H9 (cell line): ENCODE results near the gene METTL26. TPM values are rescaled to one million over a fixed set of nuclear protein-coding genes. Genes with fewer than 3 reads are reported as not detected.

ENCODE experiments used
- DNase-seq: peaks from one replicate; pipeline ENCODE4 v3.0.0-alpha.2; 2017
- H2AFZ ChIP-seq: one replicate; pipeline ENCODE4 v1.6.1; 2013; ENCODE audit warnings: mild to moderate bottlenecking, low read length, control low read depth, moderate library complexity
- H2AK5ac ChIP-seq: 2 replicates; pipeline ENCODE4 v1.6.1; 2013; ENCODE audit warnings: low read length, control low read depth, mixed read lengths; ENCODE audit not compliant: insufficient read length
- H2BK120ac ChIP-seq: one replicate; pipeline ENCODE4 v1.6.1; 2013; ENCODE audit warnings: low read depth, mild to moderate bottlenecking, low read length, control low read depth, inconsistent platforms; ENCODE audit not compliant: poor library complexity, severe bottlenecking
- H2BK12ac ChIP-seq: 2 replicates; pipeline ENCODE4 v1.6.1; 2013; ENCODE audit warnings: low read length, control low read depth, mixed read lengths, low read depth; ENCODE audit not compliant: insufficient read length
- H2BK15ac ChIP-seq: 2 replicates; pipeline ENCODE4 v1.6.1; 2013; ENCODE audit warnings: low read depth, low read length, control low read depth
- H2BK20ac ChIP-seq: one replicate; pipeline ENCODE4 v1.6.1; 2013; ENCODE audit warnings: low read depth, mild to moderate bottlenecking, low read length, control low read depth, inconsistent platforms; ENCODE audit not compliant: poor library complexity, severe bottlenecking
- H2BK5ac ChIP-seq: 2 replicates; pipeline ENCODE4 v1.6.1; 2013; ENCODE audit warnings: low read length, control low read depth, mixed read lengths; ENCODE audit not compliant: insufficient read length
- H3K14ac ChIP-seq: 2 replicates; pipeline ENCODE4 v1.6.1; 2013; ENCODE audit warnings: low read length, control low read depth; ENCODE audit not compliant: insufficient read depth
- H3K18ac ChIP-seq: 2 replicates; pipeline ENCODE4 v1.6.1; 2013; ENCODE audit warnings: low read depth, mild to moderate bottlenecking, mixed read lengths, low read length, control low read depth; ENCODE audit not compliant: insufficient read length
- H3K23ac ChIP-seq: 2 replicates; pipeline ENCODE4 v1.6.1; 2013; ENCODE audit warnings: low read length, control low read depth, mixed read lengths, low read depth; ENCODE audit not compliant: insufficient read length
- H3K23me2 ChIP-seq: 2 replicates; pipeline ENCODE4 v1.6.1; 2013; ENCODE audit warnings: low read depth, mild to moderate bottlenecking, mixed read lengths, low read length, control low read depth; ENCODE audit not compliant: insufficient read length, poor library complexity, severe bottlenecking
- H3K27ac ChIP-seq: 2 replicates; pipeline ENCODE4 v1.5.1; 2013; ENCODE audit warnings: low read length, control low read depth, mixed read lengths, low read depth; ENCODE audit not compliant: insufficient read length
- H3K27me3 ChIP-seq: 2 replicates; pipeline ENCODE4 v1.6.1; 2013; ENCODE audit warnings: low read length, control low read depth, inconsistent platforms; ENCODE audit not compliant: insufficient read depth
- H3K4ac ChIP-seq: 2 replicates; pipeline ENCODE4 v1.6.1; 2013; ENCODE audit warnings: low read depth, mild to moderate bottlenecking, control low read depth, inconsistent platforms, low read length, moderate library complexity
- H3K4me1 ChIP-seq: 2 replicates; pipeline ENCODE4 v1.6.1; 2013; ENCODE audit warnings: low read length, control low read depth, inconsistent platforms; ENCODE audit not compliant: insufficient read depth
- H3K4me2 ChIP-seq: 2 replicates; pipeline ENCODE4 v1.6.1; 2013; ENCODE audit warnings: low read length, control low read depth, mixed read lengths; ENCODE audit not compliant: insufficient read length, insufficient read depth
- H3K56ac ChIP-seq: 2 replicates; pipeline ENCODE4 v1.6.1; 2013; ENCODE audit warnings: low read depth, mild to moderate bottlenecking, mixed read lengths, low read length, control low read depth; ENCODE audit not compliant: insufficient read length
- H3K79me1 ChIP-seq: 2 replicates; pipeline ENCODE4 v1.6.1; 2013; ENCODE audit warnings: low read depth, mild to moderate bottlenecking, moderate library complexity, low read length, control low read depth, inconsistent platforms; ENCODE audit not compliant: insufficient read depth, poor library complexity, severe bottlenecking
- H3K79me2 ChIP-seq: 2 replicates; pipeline ENCODE4 v1.6.1; 2013; ENCODE audit warnings: low read length, control low read depth, inconsistent platforms; ENCODE audit not compliant: insufficient read depth
- H3K9ac ChIP-seq: 2 replicates; pipeline ENCODE4 v1.6.1; 2013; ENCODE audit warnings: low read length, control low read depth, mixed read lengths; ENCODE audit not compliant: insufficient read length; ENCODE audit errors: extremely low read depth
- H3K9me3 ChIP-seq: one replicate; pipeline ENCODE4 v1.6.1; 2013; ENCODE audit warnings: low read depth, low read length, inconsistent platforms; ENCODE audit not compliant: control insufficient read depth
- H3T11ph ChIP-seq: one replicate; pipeline ENCODE4 v1.6.1; 2013; ENCODE audit warnings: mild to moderate bottlenecking, low read length, control low read depth, inconsistent platforms
- H4K20me1 ChIP-seq: one replicate; pipeline ENCODE4 v1.6.1; 2013; ENCODE audit not compliant: control insufficient read depth, insufficient read length, insufficient read depth
- H4K5ac ChIP-seq: 2 replicates; pipeline ENCODE4 v1.6.1; 2013; ENCODE audit warnings: low read depth, mild to moderate bottlenecking, mixed read lengths, low read length, control low read depth; ENCODE audit not compliant: insufficient read length
- H4K8ac ChIP-seq: replicated peaks from 2 replicates; pipeline ENCODE4 v1.6.1; 2013; ENCODE audit warnings: low read length, control low read depth, mixed read lengths, low read depth; ENCODE audit not compliant: insufficient read length
- H4K91ac ChIP-seq: 2 replicates; pipeline ENCODE4 v1.6.1; 2013; ENCODE audit warnings: low read depth, mild to moderate bottlenecking, moderate library complexity, mixed read lengths, low read length, control low read depth; ENCODE audit not compliant: insufficient read length
- H3K27ac Mint-ChIP-seq, 3 experiments: 2 replicates in 2 of 3; 3 replicates in 1 of 3; pipeline ENCODE4 v1.8.0; 2020 to 2021; ENCODE audit warnings: mixed read lengths in 3 of 3, mild to moderate bottlenecking in 1 of 3, moderate library complexity in 1 of 3
- H3K27me3 Mint-ChIP-seq: 2 replicates; pipeline ENCODE4 v1.8.0; 2021; ENCODE audit warnings: low read depth, mild to moderate bottlenecking, moderate library complexity, mixed read lengths
- H3K36me3 Mint-ChIP-seq, 3 experiments: 2 replicates in 2 of 3; 3 replicates in 1 of 3; pipeline ENCODE4 v1.8.0; 2020 to 2021; ENCODE audit warnings: low read depth in 3 of 3, mixed read lengths in 3 of 3; ENCODE audit not compliant: insufficient read depth in 1 of 3
- H3K4me1 Mint-ChIP-seq, 2 experiments: 2 replicates each; pipeline ENCODE4 v1.8.0; 2020; ENCODE audit warnings: mixed read lengths in 2 of 2
- H3K4me3 Mint-ChIP-seq, 2 experiments: 2 replicates in 1 of 2; 3 replicates in 1 of 2; pipeline ENCODE4 v1.8.0; 2020 to 2021; ENCODE audit warnings: mild to moderate bottlenecking in 2 of 2, mixed read lengths in 2 of 2, moderate library complexity in 1 of 2
- H3K9me3 Mint-ChIP-seq, 2 experiments: 2 replicates in 1 of 2; 3 replicates in 1 of 2; pipeline ENCODE4 v1.8.0; 2020; ENCODE audit warnings: mild to moderate bottlenecking in 2 of 2, mixed read lengths in 2 of 2, moderate library complexity in 1 of 2
- CTCF ChIP-seq: fragments of 200-600 bp; sonication (generic); conservative IDR thresholded peaks from 3 replicates; pipeline ENCODE4 v1.8.0; 2021; ENCODE audit warnings: antibody characterized with exemption, mild to moderate bottlenecking
- WGBS: extraction: QIAGEN DNeasy Blood & Tissue Kit; methylation state at CpG from one replicate; pipeline ENCODE4 v1.1.7; 2013; ENCODE audit warnings: missing lambda C conversion rate, low lambda C conversion rate, mixed read lengths; ENCODE audit not compliant: insufficient read length; ENCODE audit errors: extremely low coverage; 5-methylcytosine and 5-hydroxymethylcytosine counted together
- total RNA-seq: library from RNA; stranded (reverse); gene quantifications from 2 replicates; pipeline ENCODE4 v1.2.1, GENCODE V29; 2021

METTL26 gene
- total RNA-seq, 1 experiment from 2014 or later: 108 TPM

DNA sequence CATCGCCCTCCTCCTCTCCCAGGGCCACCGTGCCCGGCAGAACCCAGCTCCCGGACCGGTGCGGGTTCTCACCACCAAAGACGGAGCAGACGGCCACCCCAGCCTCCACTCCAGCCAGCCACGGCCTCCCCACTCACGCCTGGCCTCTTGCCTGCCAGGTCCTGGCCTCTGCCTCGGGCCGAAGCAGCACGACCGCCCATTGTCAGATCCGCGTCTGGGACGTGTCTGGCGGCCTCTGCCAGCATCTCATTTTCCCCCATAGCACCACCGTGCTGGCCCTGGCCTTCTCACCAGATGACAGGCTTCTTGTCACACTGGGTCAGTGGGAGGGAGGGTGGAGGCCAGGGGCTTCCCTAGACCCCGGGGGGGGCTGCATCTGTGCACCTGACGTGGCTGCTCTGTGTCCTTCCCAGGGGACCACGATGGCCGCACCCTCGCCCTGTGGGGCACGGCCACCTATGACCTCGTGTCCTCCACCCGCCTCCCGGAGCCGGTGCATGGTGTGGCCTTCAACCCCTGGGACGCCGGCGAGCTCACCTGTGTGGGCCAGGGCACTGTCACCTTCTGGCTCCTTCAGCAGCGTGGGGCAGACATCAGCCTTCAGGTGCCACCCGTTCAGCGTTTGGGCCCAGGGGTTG is 25.2 kb upstream of the METTL26 start:
- no peaks in the 10 kb centered on the region for H3K27me3 ChIP-seq
- no peak overlapping the region for H2BK20ac ChIP-seq
- no peaks in the 10 kb centered on the region for H3K23me2 ChIP-seq
- Mint-ChIP-seq H3K4me1 (peaks cover 0 to 5% of the 10 kb centered on the region in 2 experiments; a peak in 2 of 4 replicates), H3K27me3 (no peaks in the 10 kb centered on the region), H3K4me3 (peak overlapping the region in 1 of 2 experiments; percentile 62; a peak in 2 of 5 replicates), H3K9me3 (no peaks in the 10 kb centered on the region), H3K27ac (peak overlapping the region in 1 of 3 experiments; percentile 20; a peak in 1 of 7 replicates), H3K36me3 (peaks cover 2 to 13% (median 8%) of the 10 kb centered on the region in 3 experiments; a peak in 5 of 7 replicates)
- H2BK5ac ChIP-seq: no peak overlapping the region
- DNase-seq: no peak
- H2BK15ac ChIP-seq: peak overlapping the region; percentile 46
- H3K79me1 ChIP-seq: no peaks in the 10 kb centered on the region
- H4K5ac ChIP-seq: no peak overlapping the region
- H4K91ac ChIP-seq: no peak overlapping the region
- H3K4ac ChIP-seq: no peak overlapping the region
- no peak overlapping the region for H4K8ac ChIP-seq
- H3K27ac ChIP-seq: no peak overlapping the region
- H3K4me2 ChIP-seq: no peak overlapping the region
- no peaks in the 10 kb centered on the region for H3K79me2 ChIP-seq
- no peaks in the 10 kb centered on the region; the same call in 1 of the 2 replicates for H3K4me1 ChIP-seq
- peak overlapping the region; percentile 50 for H3K18ac ChIP-seq
- no CpG with 5 or more reads among the region's 35 CpGs for WGBS
- H2AK5ac ChIP-seq: no peak overlapping the region
- H3K56ac ChIP-seq: no peak overlapping the region
- no peak overlapping the region for H3K9ac ChIP-seq
- H4K20me1 ChIP-seq: no peaks in the 10 kb centered on the region
- no peak overlapping the region for H3T11ph ChIP-seq
- no peak overlapping the region for H2BK120ac ChIP-seq
- no peak overlapping the region for H2AFZ ChIP-seq
- no peak overlapping the region for H2BK12ac ChIP-seq
- no peak for TF ChIP-seq CTCF
- no peak overlapping the region for H3K14ac ChIP-seq
- no peaks in the 10 kb centered on the region for H3K9me3 ChIP-seq
- no peak overlapping the region for H3K23ac ChIP-seq
